Measurements from ENCODE around the gene GIPR. TPM values are rescaled to one million over a fixed set of nuclear protein-coding genes. Genes with fewer than 3 reads are reported as not detected.

The GIPR gene
- total and polyA plus RNA-seq, 4 donors: 0.30 to 1.9 (median 0.99) TPM

DNA sequence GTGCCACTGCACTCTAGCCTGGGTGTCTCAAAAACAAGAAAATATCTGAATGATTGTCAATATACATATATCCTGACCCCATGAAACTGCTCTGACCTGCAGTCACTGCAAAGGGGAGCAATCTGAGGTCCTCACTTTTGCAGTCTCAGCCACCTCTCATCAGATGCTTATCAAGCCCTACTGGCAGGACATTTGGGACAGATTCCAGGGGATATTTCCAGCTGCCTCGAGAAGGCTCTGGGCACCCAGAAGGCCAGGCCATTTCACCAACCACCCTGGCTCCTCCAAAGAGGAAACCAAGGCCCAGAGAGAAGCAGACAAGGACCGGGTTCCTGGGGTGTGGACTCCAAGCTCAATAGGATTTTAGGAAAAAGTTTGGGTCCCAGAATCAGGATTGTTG is 31.1 kb upstream of the GIPR start:
- WGBS (ENCODE audit: insufficient coverage): 60% methylated on average over 1 of the region's 2 CpGs
- DNase-seq (ENCODE audit: low read depth in 4 of 6, low spot score in 6 of 6): no peak
- peaks cover 30% of the 10 kb centered on the region for H3K4me1 ChIP-seq (ENCODE audit: control insufficient read depth, insufficient read depth, low read length)
- H3K9me3 ChIP-seq (ENCODE audit: control insufficient read depth, insufficient read depth, low read length): no peaks in the 10 kb centered on the region
- H3K4me3 ChIP-seq (ENCODE audit: low read depth, low read length): no peak overlapping the region
- H3K27ac ChIP-seq (ENCODE audit: low read depth, low read length): no peak overlapping the region
- no peaks in the 10 kb centered on the region for H3K27me3 ChIP-seq (ENCODE audit: control insufficient read depth, insufficient read depth, low read length)
- H3K36me3 ChIP-seq (ENCODE audit: control insufficient read depth, insufficient read depth, low read length): peaks cover 60% of the 10 kb centered on the region

DNA sequence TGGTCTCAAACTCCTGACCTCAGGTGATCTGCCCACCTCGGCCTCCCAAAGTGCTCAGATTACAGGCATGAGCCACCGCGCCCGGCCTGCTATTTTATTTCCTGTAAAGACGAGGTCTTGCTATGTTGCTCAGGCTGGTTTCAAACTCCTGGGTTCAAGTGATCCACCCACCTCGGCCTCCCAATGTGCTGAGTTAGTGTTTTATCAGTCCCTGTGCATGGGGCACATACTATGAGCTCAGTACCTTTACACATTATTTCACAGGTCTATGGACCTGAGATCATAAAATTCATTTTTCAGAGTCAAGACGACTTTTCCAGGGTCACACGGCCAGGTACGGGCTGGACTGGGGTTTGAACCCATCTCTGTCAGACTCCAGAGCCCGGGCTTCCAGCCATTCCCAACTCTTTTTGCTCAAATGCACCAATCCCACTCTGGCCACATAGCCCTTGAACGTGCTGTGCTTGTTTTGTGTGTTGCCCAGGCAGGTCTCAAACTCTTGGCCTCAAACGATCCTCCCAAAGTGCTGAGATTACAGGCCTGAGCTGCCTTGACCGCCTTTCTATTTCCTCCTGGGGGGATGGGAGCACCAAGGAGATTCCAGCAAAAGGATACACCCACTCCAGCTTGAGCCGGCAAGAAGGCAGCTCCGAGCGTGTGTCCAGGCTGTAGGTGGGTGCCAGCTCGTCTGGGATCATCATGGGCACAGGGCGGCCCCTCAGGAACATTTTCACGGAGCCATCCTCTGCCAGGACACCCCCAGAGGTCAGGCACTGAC is 29.9 kb upstream of the GIPR start:
- 71% methylated on average over 17 of the region's 19 CpGs for WGBS (ENCODE audit: insufficient coverage)
- no peak overlapping the region for H3K27ac ChIP-seq (ENCODE audit: low read depth, low read length)

DNA sequence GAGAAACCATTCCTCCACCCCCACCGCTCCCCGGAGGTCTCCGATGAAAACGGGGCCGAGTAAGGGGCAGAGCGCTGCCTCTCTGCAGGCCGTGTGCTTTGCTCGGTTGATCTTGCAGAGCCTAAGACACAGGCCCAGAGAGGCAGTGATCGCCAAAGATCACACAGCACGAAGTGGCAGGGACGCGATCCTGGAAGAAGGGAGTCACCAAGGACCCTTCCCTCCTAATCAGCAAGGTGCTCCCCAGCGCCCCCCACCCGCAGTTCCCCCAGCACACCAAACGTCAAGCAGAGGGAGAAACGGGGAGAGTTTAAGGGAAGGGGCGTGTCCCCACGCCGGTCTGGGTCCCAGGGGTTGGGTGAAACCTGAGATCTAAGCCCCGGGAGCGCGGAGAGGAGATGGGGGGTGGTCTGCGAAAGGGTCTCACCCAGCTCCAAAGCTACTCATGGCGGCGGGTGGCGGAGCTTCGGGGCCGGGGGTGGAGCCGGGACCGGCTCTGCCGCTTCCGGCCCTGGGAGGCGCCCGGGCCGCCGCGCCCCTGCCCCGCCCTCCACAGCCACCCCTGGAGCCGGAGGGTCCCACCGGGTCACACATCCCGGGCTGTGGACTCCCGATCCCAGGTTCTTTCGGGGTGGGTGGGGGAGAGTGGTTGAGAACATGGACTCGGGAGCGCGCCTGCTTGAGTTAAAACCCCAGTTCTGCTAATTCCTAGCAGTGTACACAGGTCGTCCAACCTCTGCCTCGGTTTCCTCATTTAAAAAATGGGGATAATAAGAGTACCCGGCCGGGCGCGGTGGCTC is 28.9 kb upstream of the GIPR start, which contains the start of gene EML2:
Gene EML2, minus strand, starts transcription at position 468 of the 800 bp plus-strand sequence. Its CDS starts 21 bp downstream, at position 447.
- Histone ChIP-seq H3K36me3 (ENCODE audit: control insufficient read depth, insufficient read depth, low read length) (peaks cover 47% of the 10 kb centered on the region), H3K27ac (ENCODE audit: low read depth, low read length) (no peak within 1 kb of the TSS), H3K9me3 (ENCODE audit: control insufficient read depth, insufficient read depth, low read length) (no peaks in the 10 kb centered on the region), H3K27me3 (ENCODE audit: control insufficient read depth, insufficient read depth, low read length) (peaks cover 2% of the 10 kb centered on the region), H3K4me1 (ENCODE audit: control insufficient read depth, insufficient read depth, low read length) (peaks cover 44% of the 10 kb centered on the region), H3K4me3 (ENCODE audit: low read depth, low read length) (peak within 1 kb of the TSS; percentile 54)
- peak in 2 of 6 donors; percentile 4 to 49 for DNase-seq (ENCODE audit: low read depth in 4 of 6, low spot score in 6 of 6)
- WGBS (ENCODE audit: insufficient coverage): 19% methylated on average over 26 of the region's 52 CpGs

More for the DNA sequence above, 29.9 kb upstream of the GIPR start:
- H3K27me3 ChIP-seq (ENCODE audit: control insufficient read depth, insufficient read depth, low read length): no peaks in the 10 kb centered on the region
- peaks cover 53% of the 10 kb centered on the region for H3K36me3 ChIP-seq (ENCODE audit: control insufficient read depth, insufficient read depth, low read length)
- no peak for DNase-seq (ENCODE audit: low read depth in 4 of 6, low spot score in 6 of 6)
- H3K4me1 ChIP-seq (ENCODE audit: control insufficient read depth, insufficient read depth, low read length): peaks cover 34% of the 10 kb centered on the region
- no peaks in the 10 kb centered on the region for H3K9me3 ChIP-seq (ENCODE audit: control insufficient read depth, insufficient read depth, low read length)
- no peak overlapping the region for H3K4me3 ChIP-seq (ENCODE audit: low read depth, low read length)

DNA sequence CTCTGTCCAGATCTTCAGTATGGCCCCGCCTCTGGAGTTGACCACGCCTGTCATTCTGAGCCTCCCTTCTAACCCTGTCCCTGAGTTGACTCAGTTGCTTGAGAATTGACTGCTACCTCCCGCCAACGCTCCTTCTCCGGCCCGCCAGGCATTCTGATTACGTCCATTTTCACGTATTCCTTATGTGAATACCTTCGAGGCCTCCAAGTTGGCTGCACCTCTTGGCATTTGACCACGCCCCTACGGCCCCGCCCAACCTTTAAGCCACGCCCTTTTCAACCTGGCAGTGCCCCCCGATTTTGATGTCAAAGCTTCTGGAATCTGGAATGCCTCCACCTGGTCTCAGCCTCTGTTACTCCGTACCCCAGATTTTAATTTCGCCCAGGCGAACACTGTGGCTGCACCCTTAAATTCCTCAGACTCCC is 27.2 kb upstream of the GIPR start:
- Histone ChIP-seq H3K4me1 (ENCODE audit: control insufficient read depth, insufficient read depth, low read length) (peaks cover 61% of the 10 kb centered on the region), H3K4me3 (ENCODE audit: low read depth, low read length) (no peak overlapping the region), H3K27ac (ENCODE audit: low read depth, low read length) (no peak overlapping the region), H3K9me3 (ENCODE audit: control insufficient read depth, insufficient read depth, low read length) (no peaks in the 10 kb centered on the region), H3K27me3 (ENCODE audit: control insufficient read depth, insufficient read depth, low read length) (peaks cover 2% of the 10 kb centered on the region), H3K36me3 (ENCODE audit: control insufficient read depth, insufficient read depth, low read length) (peaks cover 45% of the 10 kb centered on the region)
- no peak for DNase-seq (ENCODE audit: low read depth in 4 of 6, low spot score in 6 of 6)
- 47% methylated on average over 17 of the region's 17 CpGs for WGBS (ENCODE audit: insufficient coverage)

DNA sequence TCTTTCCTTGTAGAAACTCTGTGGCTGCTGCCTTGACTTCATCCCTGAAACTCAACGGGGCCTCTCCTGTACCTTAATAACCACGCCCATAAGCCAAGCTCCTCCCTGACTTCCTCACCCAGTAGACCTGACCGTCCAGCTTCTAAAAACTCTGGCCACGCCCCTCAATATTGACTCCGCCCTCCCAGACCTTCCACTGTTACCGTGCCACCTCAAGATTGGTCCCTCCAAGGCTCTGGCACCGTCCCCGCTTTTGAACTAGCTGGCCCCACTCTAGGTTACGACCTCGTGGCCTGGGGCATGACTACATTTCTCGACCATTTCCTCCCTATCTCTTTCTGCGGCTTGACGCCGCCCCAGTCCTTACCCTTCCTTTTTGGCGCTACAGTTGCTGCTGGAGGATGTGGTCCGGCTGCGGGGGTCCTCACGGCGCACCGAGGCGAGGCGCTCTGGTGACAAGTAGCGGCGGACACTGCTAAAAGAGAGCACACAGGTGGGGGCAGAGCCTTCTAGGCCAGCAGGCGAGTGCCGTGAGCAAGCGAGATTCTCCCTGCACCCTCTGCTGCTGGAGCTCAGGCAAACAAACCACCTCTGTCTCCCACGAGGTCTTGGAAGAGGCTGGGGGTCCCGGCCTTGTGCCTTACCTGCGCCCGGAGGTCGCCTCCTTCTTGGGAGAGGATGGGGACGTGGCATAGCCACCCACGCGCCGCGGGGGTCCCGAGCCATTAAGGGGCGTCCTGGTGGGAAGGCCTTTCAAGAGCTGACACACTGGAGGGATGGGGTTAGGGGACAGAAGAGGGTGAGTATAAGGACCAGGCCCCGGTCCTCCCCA is 26.5 kb upstream of the GIPR start:
- Histone ChIP-seq H3K27ac (ENCODE audit: low read depth, low read length) (peak overlapping the region; percentile 54), H3K9me3 (ENCODE audit: control insufficient read depth, insufficient read depth, low read length) (no peaks in the 10 kb centered on the region), H3K4me1 (ENCODE audit: control insufficient read depth, insufficient read depth, low read length) (peaks cover 67% of the 10 kb centered on the region), H3K4me3 (ENCODE audit: low read depth, low read length) (peak overlapping the region; percentile 28), H3K36me3 (ENCODE audit: control insufficient read depth, insufficient read depth, low read length) (peaks cover 39% of the 10 kb centered on the region), H3K27me3 (ENCODE audit: control insufficient read depth, insufficient read depth, low read length) (peaks cover 2% of the 10 kb centered on the region)
- peak in 2 of 6 donors; percentile 2 to 45 for DNase-seq (ENCODE audit: low read depth in 4 of 6, low spot score in 6 of 6)
- 26% methylated on average over 37 of the region's 40 CpGs for WGBS (ENCODE audit: insufficient coverage)

DNA sequence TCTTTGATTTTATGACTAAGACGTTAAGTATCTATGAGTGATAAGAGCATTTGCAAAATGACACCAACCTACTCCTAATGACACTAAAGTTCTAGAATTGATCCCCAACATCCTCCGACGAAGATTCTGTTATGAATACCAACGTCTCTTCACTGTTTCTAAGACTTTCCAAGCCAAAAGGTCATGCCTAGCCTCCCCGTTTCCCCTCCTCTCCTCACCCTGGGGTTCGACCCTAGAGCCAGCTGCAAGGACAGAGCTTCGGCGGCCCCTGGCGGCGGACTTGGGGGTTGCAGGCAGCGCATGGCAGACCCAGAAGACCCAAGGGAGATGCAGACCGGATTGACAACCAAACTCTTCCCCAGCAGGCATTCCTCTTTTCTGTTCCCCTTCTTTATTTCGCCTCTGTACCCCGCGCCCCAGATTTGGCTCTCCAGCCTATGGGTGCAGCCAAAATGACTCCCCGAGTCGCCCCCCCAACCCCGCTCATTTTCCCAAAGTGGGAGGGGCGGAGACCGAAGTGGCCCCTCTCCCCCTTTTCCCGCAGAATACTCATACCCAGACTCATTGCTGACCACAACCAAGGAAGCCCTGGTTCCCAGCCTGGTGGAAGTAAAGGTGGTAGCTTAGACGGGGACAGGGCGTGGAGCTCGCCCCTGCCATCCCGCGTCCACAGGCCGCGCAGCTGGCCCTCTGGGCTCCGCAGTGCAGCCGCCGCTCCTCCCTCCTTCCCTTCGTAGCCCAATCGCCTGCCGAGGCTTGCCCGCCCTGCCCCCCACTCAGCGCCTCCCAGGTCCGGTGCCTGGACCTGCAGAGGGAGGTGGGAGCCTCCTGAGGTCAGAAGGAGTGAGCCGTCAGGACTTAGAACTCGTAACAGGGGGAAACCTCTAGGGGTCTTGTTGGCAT is 24.7 kb upstream of the GIPR start:
- H3K4me1 ChIP-seq (ENCODE audit: control insufficient read depth, insufficient read depth, low read length): peaks cover 63% of the 10 kb centered on the region
- peak; percentile 51 to 95 (median 73) for DNase-seq (ENCODE audit: low read depth in 4 of 6, low spot score in 6 of 6)
- H3K27ac ChIP-seq (ENCODE audit: low read depth, low read length): no peak overlapping the region
- H3K9me3 ChIP-seq (ENCODE audit: control insufficient read depth, insufficient read depth, low read length): no peaks in the 10 kb centered on the region
- H3K27me3 ChIP-seq (ENCODE audit: control insufficient read depth, insufficient read depth, low read length): peaks cover 2% of the 10 kb centered on the region
- peak overlapping the region; percentile 32 for H3K4me3 ChIP-seq (ENCODE audit: low read depth, low read length)
- 2% methylated on average over 30 of the region's 39 CpGs for WGBS (ENCODE audit: insufficient coverage)
- H3K36me3 ChIP-seq (ENCODE audit: control insufficient read depth, insufficient read depth, low read length): peaks cover 32% of the 10 kb centered on the region

DNA sequence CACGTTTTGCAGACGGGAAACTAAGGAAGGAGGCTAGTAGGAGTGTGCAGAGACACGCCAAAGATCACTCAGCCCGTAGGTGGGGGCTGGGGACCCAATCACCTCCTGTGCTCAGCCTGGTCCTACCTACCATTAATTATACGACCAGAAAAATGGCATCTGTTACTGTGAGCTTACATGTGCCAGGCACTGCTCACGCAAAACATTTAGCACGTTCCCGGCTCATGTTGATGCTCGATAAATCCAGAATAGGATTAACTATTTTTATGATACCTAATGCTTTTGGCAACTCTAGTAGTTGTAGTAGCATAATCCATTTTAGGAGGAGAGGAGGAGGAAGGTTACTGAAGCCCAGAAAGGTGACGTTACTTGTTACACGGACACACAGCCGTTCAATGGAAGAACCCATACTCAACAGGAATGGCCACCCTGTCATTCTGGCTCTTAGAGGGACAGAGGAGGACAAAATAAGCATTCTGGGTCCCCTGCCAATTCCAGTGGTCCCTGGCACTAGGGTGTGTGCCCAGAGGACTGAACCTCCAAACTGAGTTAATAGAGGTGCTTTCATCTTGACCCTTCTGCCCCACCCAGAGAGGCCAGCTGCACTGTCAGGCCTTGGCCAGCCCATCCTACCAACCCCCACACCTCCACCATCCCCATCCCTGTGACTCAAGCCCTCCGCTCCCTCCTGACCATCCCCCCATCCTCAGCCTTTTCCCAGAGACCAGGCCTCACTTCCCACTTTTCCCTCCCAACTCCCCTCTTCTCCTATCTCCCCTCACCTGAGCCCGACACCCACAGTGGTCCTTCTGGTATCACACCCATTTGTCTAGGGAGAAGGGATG is 23.9 kb upstream of the GIPR start:
- peak overlapping the region; percentile 45 for H3K4me3 ChIP-seq (ENCODE audit: low read depth, low read length)
- WGBS (ENCODE audit: insufficient coverage): 21% methylated on average over 6 of the region's 14 CpGs
- DNase-seq (ENCODE audit: low read depth in 4 of 6, low spot score in 6 of 6): peak in 1 of 6 donors; percentile 6
- peaks cover 28% of the 10 kb centered on the region for H3K36me3 ChIP-seq (ENCODE audit: control insufficient read depth, insufficient read depth, low read length)
- H3K27me3 ChIP-seq (ENCODE audit: control insufficient read depth, insufficient read depth, low read length): peaks cover 2% of the 10 kb centered on the region
- peaks cover 55% of the 10 kb centered on the region for H3K4me1 ChIP-seq (ENCODE audit: control insufficient read depth, insufficient read depth, low read length)
- peak overlapping the region; percentile 69 for H3K27ac ChIP-seq (ENCODE audit: low read depth, low read length)
- H3K9me3 ChIP-seq (ENCODE audit: control insufficient read depth, insufficient read depth, low read length): no peaks in the 10 kb centered on the region

DNA sequence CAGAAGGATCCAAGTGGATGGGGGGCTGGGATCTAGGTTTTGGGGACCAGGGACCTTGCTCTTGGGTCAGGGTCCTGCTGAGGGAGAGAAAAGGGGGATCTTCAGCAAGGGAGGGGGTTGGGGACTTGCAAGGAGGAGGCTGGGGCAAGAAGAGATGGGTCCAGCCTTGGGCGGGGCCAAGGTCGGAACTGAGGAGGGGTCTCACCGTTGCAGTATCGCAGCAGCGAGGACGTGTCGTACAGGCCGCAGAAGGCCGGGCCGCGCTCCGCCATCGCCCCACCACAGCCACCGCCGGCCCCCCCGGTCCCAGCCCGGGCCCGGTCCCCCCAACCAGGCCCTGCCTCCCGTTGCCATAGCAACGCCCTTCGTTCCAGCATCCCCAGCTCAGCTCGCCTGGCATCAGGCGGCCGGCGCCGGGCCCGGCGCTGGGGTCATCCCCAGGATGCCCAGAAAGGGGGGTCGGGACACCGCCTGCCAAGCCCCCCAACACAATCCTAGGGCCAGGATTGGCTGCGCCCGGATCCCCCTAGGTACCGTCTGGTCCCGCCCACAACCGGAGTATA is 22.9 kb upstream of the GIPR start:
- 1% methylated on average over 32 of the region's 35 CpGs for WGBS (ENCODE audit: insufficient coverage)
- peaks cover 2% of the 10 kb centered on the region for H3K27me3 ChIP-seq (ENCODE audit: control insufficient read depth, insufficient read depth, low read length)
- peak overlapping the region; percentile 69 for H3K27ac ChIP-seq (ENCODE audit: low read depth, low read length)
- peak overlapping the region; percentile 45 for H3K4me3 ChIP-seq (ENCODE audit: low read depth, low read length)
- no peak for DNase-seq (ENCODE audit: low read depth in 4 of 6, low spot score in 6 of 6)
- H3K9me3 ChIP-seq (ENCODE audit: control insufficient read depth, insufficient read depth, low read length): no peaks in the 10 kb centered on the region
- H3K4me1 ChIP-seq (ENCODE audit: control insufficient read depth, insufficient read depth, low read length): peaks cover 54% of the 10 kb centered on the region
- peaks cover 19% of the 10 kb centered on the region for H3K36me3 ChIP-seq (ENCODE audit: control insufficient read depth, insufficient read depth, low read length)

All from spinal cord (tissue), 10 donors.